Measurements from ENCODE around the gene IQCN. TPM values are rescaled to one million over a fixed set of nuclear protein-coding genes. Genes with fewer than 3 reads are reported as not detected.

IQCN gene
- total RNA-seq, 1 donor from 2014 or later = 1.6 TPM

- Mint-ChIP-seq H3K27me3 (ENCODE audit: low read depth) (peaks cover 12% of the 10 kb centered on the region), H3K36me3 (ENCODE audit: low read depth) (no peaks in the 10 kb centered on the region), H3K9me3 (ENCODE audit: low read depth) (no peaks in the 10 kb centered on the region), H3K27ac (ENCODE audit: unreplicated experiment) (no peak overlapping the region), H3K4me3 (ENCODE audit: unreplicated experiment) (no peak overlapping the region), H3K4me1 (ENCODE audit: low read depth) (peaks cover 3% of the 10 kb centered on the region)
- no peak for TF ChIP-seq CTCF (IDR thresholded peaks at IDR 0.05)
- DNase-seq (ENCODE audit: low spot score) = no peak
Observed at GRCh38 chr19:18253716-18254115, 20.5 kb downstream of the IQCN start.

DNA sequence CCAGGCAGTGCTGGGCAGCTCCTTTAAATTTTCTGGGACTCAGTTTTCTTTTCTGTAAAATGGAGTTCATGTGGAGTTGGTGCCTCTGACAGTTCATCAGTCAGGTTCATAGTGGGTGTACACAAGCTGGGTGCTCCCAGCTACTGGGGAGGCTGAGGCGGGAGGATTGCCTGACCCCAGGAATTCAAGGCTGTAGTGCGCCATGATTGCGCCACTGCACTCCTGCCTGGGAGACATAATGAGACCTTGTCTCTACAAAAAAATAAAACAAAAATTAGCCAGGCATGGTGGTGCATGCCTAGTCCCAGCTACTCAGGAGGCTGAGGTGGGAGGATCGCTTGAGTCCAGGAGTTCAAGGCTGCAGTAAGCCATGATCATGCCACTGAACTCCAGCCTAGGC, 21.1 kb downstream of the IQCN start:
- no peak for TF ChIP-seq CTCF (IDR thresholded peaks at IDR 0.05)
- Mint-ChIP-seq H3K4me1 (ENCODE audit: low read depth) (peaks cover 3% of the 10 kb centered on the region), H3K27ac (ENCODE audit: unreplicated experiment) (no peak overlapping the region), H3K9me3 (ENCODE audit: low read depth) (no peaks in the 10 kb centered on the region), H3K27me3 (ENCODE audit: low read depth) (peaks cover 12% of the 10 kb centered on the region), H3K4me3 (ENCODE audit: unreplicated experiment) (no peak overlapping the region), H3K36me3 (ENCODE audit: low read depth) (no peaks in the 10 kb centered on the region)
- no peak for DNase-seq (ENCODE audit: low spot score)

GRCh38 chr19:18252370-18252717, 21.9 kb downstream of the IQCN start:
- TF ChIP-seq CTCF (IDR thresholded peaks at IDR 0.05) = no peak
- no peaks in the 10 kb centered on the region for H3K36me3 Mint-ChIP-seq (ENCODE audit: low read depth)
- H3K9me3 Mint-ChIP-seq (ENCODE audit: low read depth) = no peaks in the 10 kb centered on the region
- no peak for DNase-seq (ENCODE audit: low spot score)
- no peak overlapping the region for H3K27ac Mint-ChIP-seq (ENCODE audit: unreplicated experiment)
- H3K4me1 Mint-ChIP-seq (ENCODE audit: low read depth) = peaks cover 3% of the 10 kb centered on the region
- no peak overlapping the region for H3K4me3 Mint-ChIP-seq (ENCODE audit: unreplicated experiment)
- H3K27me3 Mint-ChIP-seq (ENCODE audit: low read depth) = peaks cover 12% of the 10 kb centered on the region

DNA sequence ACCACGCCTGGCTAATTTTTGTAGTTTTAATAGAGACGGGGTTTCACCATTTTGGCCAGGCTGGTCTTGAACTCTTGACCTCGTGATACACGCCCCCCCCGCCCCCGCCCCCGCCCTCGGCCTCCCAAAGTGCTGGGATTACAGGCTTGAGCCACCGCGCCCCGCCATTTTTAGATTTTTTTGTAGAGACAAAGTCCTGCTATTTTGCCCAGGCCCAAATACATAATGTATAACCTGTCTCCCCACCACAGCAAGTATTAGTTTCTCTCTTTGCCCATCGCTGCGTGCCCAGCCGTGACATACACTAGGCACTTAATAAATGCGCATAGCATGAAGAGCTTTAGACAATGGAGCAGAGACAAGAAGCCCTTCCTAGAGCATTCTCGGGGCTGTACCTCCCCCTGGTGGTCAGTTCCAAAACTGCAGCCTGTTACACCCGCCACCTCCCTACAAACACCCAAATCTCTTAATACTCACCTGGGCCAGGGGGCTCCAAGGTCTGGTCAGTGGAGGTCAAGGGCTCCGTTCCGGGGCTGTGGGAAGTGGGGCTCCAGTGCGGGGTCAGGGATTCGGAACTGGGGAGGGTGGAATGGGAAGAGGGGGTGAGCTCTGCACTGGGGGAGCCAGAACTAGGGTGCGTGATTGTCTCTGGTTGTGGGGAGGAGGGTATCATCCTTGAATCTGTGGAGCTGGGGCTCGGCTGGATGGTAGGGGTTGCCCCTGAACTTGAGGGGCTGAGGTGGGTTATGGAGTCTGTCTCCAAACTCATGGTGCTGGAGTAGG, 22.5 kb downstream of the IQCN start:
- no peaks in the 10 kb centered on the region for H3K9me3 Mint-ChIP-seq (ENCODE audit: low read depth)
- no peak overlapping the region for H3K27ac Mint-ChIP-seq (ENCODE audit: unreplicated experiment)
- no peak for DNase-seq (ENCODE audit: low spot score)
- TF ChIP-seq CTCF (IDR thresholded peaks at IDR 0.05) = peak; percentile 89
- peaks cover 3% of the 10 kb centered on the region for H3K4me1 Mint-ChIP-seq (ENCODE audit: low read depth)
- no peaks in the 10 kb centered on the region for H3K36me3 Mint-ChIP-seq (ENCODE audit: low read depth)
- peaks cover 12% of the 10 kb centered on the region for H3K27me3 Mint-ChIP-seq (ENCODE audit: low read depth)
- H3K4me3 Mint-ChIP-seq (ENCODE audit: unreplicated experiment) = no peak overlapping the region

DNA sequence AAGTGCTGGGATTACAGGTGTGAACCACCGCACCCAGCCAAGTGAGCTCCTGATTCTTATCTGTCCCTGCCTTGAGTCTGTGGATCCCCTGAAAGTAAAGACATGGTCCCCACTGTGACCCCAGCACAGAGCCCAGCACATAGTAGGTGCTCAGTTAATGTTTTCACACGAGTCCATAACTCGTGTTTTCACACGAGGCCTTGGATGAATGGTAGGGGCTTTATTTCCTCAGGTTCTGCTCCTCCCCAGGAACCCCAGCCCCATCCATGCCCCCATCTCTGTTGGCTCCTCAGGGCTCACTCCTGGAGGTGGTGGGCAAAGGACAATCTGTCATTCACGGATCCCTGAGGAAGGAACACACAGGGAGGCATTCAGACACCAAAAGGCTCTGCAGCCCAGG, 24.4 kb downstream of the IQCN start:
- no peak overlapping the region for H3K27ac Mint-ChIP-seq (ENCODE audit: unreplicated experiment)
- no peaks in the 10 kb centered on the region for H3K9me3 Mint-ChIP-seq (ENCODE audit: low read depth)
- no peak for DNase-seq (ENCODE audit: low spot score)
- H3K4me1 Mint-ChIP-seq (ENCODE audit: low read depth) = peaks cover 3% of the 10 kb centered on the region
- TF ChIP-seq CTCF (IDR thresholded peaks at IDR 0.05) = no peak
- H3K27me3 Mint-ChIP-seq (ENCODE audit: low read depth) = peaks cover 9% of the 10 kb centered on the region
- no peaks in the 10 kb centered on the region for H3K36me3 Mint-ChIP-seq (ENCODE audit: low read depth)
- H3K4me3 Mint-ChIP-seq (ENCODE audit: unreplicated experiment) = no peak overlapping the region

Data from chondrocyte (in vitro differentiated cells).